ENCODE measurements around the gene DOCK4. TPM values are rescaled to one million over a fixed set of nuclear protein-coding genes. Genes with fewer than 3 reads are reported as not detected.

Gene DOCK4
- total RNA-seq, 1 donor from 2014 or later = 51.2 TPM

DNA sequence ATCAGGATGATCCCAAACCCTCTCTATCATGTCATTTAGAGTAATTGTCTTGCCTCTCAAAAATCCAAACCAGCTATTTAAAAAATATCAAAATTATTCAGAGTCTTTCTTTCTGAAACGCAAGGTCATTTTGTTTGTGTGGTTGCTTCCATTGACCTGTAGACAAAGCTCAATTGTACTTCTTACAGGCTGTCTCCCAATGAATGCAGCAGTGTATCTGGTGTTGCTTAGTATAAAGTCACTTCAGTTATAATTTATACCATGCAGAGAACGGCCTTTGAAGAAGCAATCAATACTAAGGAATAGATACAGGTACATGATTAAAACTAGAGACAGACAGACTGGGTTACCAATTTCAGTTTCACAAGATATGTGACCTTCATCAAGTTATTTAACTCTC is 80.9 kb downstream of the DOCK4 start:
- intact Hi-C loops (cut with DNase I) = no loop called here
- DNase-seq (ENCODE audit: low spot score) = no peak
- no peak for ATAC-seq

DNA sequence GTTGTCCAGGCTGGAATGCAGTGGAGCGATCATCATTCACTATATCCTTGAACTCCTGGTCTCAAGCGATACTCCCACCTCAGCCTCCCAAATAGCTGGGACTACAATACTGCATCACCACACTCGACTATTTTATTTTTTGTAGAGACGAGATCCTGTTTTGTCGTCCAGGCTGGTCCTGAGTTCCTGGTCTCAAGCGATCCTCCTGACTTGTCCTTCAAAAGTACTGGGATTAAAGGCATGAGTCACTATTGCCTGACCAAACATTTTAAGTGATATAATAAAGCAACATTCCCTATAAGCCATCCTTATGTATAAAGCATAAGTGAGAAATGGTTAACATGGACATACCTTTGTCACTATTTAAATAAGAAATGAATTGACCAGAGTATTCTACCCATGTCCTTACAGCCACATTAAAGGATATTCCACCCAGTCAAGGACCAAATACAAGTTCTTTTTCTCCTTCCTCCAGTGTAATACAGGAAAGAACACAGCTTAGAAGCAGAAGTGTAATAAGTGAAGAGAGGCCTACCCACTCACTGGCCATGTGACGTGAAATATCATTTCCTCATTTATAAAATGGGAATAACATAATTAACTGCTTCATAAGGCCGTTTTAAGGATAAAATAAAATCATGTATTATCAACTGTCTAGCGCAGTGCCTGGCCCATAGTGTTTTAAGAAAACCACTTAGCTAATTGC is 82.0 kb downstream of the DOCK4 start:
- DNase-seq (ENCODE audit: low spot score) (no peak), ATAC-seq (peak; percentile 24)
- intact Hi-C loops (cut with DNase I) = no loop called here

DNA sequence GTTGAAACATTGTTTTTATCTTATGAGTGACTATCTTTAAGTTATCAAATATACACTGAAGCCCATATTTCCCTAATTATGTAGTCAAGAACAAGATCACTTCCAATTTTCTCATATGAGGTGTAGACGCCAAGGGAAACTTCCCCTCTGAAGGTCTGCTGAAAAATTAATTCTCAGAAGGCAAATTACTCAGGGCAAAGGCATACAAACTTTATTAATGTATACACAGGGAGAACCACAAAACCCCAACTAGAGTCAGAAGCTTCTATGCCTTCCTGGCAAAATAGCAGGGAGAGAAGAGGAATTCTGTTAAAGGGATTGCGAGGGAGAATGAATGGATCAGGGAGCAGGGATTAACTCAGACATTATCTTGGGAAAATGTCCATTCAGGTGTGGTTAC is 83.4 kb downstream of the DOCK4 start:
- intact Hi-C loops (cut with DNase I) = no loop called here
- no peak for DNase-seq (ENCODE audit: low spot score)
- ATAC-seq = no peak

DNA sequence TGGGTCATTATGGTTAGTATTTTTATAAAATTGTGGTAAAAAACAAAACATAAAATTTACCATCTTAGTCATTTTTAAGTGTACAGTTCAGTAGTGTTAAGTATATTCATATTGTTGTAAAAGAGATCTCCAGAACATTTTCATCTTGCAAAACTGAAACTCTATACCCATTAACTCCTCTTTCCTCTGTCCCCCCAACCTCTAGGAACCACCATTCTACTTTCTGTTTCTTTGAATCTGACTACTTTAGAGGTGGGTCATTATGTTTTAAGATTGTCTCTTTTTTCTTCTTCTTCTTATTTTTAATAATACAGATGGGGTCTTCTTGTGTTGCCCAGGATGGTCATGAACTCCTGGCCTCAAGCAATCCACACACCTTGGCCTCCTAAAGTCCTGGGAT is 84.1 kb downstream of the DOCK4 start:
- DNase-seq (ENCODE audit: low spot score) (no peak), ATAC-seq (no peak)
- intact Hi-C loops (cut with DNase I) = no loop called here

DNA sequence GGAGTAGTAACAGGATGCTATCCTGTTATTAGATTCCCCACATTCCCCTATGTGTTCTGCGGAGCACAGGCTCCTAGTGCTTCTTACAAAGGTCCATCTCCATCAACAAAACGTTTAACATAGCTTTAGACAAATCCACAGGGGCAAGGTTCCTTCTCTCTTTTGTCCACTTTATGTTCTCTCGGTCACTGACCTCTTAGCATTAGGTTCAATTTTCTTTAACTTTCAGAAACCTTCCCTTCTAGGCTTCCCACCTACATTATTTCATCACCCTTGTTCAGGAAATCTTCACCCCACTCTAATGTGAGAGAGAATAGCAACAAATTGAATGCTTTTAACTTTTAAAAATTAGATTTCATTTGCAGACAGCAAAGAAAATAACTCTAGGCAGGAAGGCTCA is 84.9 kb downstream of the DOCK4 start:
- ATAC-seq = no peak
- intact Hi-C loops (cut with DNase I) = no loop called here
- DNase-seq (ENCODE audit: low spot score) = no peak

DNA sequence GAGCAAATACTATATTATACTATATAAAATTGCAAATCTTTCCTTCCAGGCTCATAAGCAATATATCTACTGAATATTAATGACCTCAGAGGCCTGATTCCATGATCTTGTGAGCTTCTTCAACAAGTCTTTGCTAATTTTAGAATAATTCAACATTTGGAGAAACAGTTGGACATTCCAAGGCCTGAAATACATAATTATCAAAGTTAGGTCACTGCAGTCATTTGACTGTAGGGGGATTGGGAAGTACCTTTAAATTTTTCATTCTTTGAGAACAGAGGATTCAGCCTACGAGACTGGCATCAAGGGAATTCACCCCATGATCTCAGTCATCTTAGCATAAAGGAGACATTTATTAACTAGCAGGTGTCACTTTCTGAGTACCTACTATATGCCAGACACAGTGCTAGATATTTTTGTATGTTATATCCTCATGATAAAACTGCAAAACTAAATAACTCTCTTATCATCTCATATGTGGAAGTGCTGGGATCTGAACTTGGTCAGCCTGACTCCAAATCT is 85.4 kb downstream of the DOCK4 start:
- no peak for DNase-seq (ENCODE audit: low spot score)
- ATAC-seq = no peak
- intact Hi-C loops (cut with DNase I) = no loop called here

DNA sequence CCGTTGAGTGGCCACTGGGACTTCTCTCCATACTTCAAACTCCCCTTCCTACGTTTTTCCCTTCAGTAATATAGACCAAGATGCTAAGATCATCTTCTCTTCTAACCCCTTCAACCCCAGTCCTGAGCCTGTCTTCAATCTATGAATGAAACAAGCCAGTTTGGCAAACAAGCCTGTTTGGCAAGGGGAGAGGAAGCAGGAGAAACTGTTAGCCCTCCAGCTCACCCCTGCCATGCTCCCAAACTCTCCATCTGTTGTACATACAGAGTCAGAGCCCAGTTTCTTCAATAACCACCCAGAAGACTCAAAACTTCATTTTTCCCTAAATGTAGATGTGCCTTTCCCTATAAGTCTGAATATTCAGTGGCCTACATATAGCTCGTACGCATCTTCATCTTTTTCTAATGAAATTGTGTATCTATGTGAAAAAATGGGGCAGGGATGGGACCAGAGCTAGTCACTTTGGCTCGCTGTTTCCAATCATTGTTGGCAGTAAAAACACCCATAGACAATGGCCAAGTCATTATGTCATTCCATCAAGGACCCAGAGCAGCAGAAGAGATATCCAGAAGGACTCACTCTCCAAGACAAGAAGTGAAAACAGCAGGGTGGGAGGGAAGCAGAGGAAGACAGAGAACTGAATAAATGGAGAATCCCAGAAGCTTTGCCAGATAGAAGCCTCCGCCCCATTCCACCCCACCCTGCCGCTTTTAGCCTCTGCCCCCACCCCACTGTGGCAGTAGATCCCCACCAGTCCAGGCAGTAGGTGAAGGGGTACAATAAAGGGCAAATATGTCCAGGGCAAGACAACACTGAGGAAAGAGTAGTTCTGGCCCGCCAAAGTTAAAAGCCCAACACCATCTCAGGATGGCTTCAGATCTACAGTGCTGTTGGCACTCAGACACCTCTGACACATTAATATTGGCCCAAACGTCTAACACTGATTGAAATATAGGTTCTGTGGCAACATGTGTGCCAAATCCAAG is 87.3 kb downstream of the DOCK4 start:
- DNase-seq (ENCODE audit: low spot score) (no peak), ATAC-seq (peak; percentile 38)
- intact Hi-C loops (cut with DNase I) = no loop called here

DNA sequence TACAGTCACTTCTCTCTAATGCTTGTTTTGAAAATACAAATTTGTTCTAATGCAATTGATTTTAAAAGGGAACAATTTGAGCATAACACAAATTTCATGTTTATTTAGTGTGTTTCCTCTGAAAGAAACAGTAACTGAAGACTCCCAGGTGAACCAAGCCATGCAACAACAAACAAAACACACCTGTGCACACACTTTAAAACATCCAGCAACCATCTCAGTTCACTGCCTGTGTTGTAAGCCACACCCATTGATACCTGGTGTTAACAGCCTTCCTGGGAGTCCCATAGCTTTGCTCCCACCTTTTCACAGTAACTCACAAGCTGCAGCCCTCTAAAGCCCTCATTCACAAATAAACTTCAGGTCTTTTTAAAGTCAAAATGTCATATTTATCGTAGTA is 89.3 kb downstream of the DOCK4 start:
- intact Hi-C loops (cut with DNase I) = no loop called here
- no peak for ATAC-seq
- DNase-seq (ENCODE audit: low spot score) = no peak

DNA sequence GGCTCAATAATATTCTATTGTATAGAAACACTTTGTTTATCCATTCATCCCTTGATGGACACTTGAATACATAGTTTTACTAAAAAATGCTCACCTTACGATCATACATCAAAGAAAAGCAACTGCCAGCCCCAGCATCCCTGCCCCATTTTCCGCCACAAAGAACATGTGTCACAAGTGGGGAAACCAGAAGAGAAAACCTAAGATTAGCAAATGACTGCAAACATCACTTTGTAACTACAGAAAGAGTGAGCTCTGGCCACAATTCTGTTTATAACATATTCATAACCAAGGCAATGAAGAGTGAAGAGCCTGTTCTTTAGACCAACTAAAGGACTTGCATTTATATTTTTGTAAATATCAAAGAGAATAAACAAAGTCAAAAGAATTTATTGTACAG is 89.8 kb downstream of the DOCK4 start:
- DNase-seq (ENCODE audit: low spot score) (no peak), ATAC-seq (no peak)
- intact Hi-C loops (cut with DNase I) = no loop called here

DNA sequence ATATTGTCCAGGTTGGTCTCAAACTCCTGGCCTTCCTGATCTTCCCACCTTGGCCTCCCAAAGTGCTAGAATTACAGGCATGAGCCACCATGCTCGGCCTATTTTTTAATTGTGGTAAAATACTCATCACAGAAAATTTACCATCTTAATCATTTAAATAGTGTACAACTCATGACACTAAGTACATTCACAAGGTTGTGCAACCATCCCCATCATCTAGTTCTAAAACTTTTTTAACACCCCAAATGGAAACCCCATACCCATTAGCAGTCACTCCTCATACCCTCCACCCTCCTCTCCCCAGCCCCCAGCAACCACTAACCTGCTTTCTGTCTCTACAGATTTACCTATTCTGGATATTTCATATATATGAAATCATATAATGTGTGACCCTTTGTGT is 90.3 kb downstream of the DOCK4 start:
- no peak for ATAC-seq
- intact Hi-C loops (cut with DNase I) = no loop called here

DNA sequence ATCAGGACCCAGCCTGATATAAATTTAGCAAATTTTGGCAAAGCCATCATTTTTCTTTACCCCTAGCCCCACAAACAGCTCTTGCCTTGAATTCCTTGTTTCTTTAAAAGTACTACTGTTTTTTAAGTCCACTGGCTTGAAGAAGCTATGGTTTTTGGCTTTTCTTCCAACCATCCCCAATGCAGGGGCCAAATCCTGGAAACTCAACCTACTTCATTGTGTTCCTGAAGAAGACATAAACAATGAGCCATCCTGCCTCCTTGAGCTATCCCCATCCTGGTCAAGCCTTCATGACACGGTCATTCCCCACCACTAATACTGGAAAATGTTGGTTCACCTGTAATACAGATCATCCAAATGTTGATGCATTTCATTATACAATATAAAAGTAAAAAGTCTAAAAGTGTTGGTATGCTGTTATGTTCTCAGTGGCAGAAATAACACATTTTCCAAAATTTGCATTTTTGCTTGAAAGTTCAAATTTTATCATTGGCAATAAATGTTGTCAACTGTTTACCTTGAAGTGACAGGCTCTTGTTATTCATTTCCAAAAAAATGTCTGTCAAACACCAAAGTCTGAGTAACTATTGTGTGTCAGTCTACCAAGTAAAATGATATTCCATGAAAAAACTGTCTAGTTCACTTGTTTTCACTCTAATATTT is 92.2 kb downstream of the DOCK4 start:
- intact Hi-C loops (cut with DNase I) = no loop called here
- DNase-seq (ENCODE audit: low spot score) (no peak), ATAC-seq (no peak)

More for the DNA sequence above, 90.3 kb downstream of the DOCK4 start:
- DNase-seq (ENCODE audit: low spot score) = no peak

DNA sequence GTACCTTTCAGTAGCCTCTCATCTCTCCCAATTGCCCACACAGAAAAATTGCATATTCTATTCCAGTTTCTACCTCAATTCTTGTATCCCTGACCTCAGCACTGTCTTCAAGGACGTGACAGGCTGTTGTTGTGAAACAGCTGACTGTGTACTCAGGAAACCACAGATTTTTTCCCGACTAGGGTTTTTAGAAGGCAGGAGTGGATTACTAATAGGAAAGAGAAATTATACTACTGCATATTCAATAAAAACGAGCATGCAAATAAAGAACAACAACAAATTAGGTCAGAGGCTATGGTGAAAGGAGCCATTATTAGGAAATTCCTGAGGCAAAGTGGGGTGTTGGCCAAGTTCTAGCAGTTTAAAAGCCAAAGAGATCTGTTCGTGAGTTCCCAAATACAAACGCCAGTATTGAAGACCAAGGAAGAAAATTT is 93.4 kb downstream of the DOCK4 start:
- intact Hi-C loops (cut with DNase I) = no loop called here
- no peak for DNase-seq (ENCODE audit: low spot score)
- peak; percentile 86 for ATAC-seq

DNA sequence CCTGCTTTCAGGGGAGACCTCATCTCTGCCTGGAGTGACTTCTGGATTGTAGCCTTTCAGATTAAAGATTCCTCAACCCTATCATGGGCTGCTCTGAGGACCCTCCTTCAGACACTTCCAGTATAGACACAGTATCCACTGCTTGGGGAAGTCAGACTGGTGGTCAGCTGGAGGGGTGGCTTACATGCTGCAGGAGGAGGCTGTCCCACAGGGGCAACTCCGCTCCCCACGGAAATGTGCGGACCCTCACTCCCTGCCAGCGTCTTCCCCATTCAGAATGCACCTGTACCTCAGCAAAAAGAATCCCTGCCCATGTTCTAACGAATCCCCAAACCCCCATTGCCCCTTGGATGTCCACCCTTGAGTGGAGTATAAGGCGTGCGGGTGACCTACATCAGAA is 95.5 kb downstream of the DOCK4 start:
- intact Hi-C loops (cut with DNase I) = no loop called here
- no peak for ATAC-seq

DNA sequence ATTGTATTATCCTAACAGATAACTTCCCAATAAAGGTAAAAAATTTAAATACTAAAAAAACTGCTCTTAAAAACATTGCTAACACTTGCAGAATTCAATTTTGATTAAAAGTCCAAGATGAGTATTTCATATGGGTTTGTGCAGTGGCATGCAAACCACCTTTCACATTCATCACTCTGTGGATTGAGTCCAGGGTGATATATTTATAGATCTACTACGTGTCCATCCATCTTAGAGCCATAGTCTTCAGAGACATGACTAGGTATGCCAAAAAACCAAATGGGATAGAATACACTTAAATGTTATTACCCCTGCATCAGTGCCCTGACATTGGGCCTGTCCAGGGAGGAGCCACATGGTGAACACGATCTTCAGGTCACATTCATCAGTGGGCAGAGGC is 96.0 kb downstream of the DOCK4 start:
- intact Hi-C loops (cut with DNase I) = no loop called here
- ATAC-seq (no peak), DNase-seq (ENCODE audit: low spot score) (no peak)

More for the DNA sequence above, 95.5 kb downstream of the DOCK4 start:
- no peak for DNase-seq (ENCODE audit: low spot score)

DNA sequence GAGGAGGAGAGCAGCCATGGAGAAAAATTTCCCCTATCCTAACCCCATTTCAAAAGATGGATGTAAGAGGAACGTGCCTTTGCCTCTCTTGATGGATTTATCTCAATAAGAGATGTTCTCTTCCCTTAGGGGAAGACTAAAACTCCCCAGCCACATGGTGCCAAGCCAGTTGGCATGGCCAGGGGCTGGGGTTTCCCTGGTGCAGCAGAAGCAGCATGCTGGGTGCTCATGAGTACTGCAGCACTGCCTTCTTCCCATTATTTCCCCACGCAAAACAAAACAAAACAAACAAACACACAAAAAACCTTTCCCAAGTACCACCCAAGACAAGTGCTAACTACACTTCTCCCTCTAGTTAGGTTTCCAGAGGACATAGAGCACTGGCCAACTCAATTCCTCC is 97.2 kb downstream of the DOCK4 start:
- DNase-seq (ENCODE audit: low spot score) (no peak), ATAC-seq (no peak)
- intact Hi-C loops (cut with DNase I) = no loop called here

DNA sequence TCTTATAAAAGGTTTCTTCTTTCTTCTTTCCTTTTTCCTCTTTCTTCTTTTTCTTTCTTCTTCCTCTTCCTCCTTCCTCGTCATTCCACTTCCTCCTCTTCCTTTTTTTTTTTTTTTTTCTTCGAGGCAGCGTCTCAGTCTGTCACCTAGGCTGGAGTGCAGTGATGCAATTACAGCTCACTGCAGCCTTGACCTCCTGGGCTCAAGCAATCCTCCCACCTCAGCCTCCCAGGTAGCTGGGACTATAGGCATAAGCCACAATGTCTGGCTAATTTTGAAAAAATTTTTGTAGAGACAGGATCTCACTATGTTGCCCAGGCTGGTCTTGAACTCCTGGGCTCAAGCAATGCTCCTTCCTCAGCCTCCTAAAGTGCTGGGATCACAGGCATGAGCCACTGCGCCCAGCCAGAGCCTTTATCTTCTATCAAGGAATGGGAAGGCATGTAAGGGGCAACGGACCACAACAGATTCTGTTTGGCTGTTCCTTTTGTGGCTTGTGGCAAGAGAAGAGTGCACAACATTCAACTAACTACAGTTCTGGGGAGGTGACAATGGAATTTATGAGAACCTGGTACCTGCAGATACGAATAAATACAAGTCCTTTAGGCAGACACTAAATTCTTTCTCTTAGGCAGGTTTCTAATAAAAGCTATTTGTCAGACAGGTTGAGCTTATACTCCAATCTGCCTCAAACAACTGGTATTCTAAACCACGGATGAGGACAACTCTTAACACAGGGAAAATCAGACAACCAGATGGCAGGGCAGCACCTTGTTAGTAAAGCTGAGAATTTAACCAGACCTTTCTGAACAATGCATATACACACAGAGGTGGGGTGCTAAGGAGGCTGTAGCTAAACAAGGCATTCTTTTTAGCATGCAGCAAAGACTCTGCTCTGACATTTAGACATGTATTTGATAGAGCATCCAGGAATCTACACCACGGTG is 100.3 kb downstream of the DOCK4 start:
- intact Hi-C loops (cut with DNase I) = no loop called here
- ATAC-seq = no peak

DNA sequence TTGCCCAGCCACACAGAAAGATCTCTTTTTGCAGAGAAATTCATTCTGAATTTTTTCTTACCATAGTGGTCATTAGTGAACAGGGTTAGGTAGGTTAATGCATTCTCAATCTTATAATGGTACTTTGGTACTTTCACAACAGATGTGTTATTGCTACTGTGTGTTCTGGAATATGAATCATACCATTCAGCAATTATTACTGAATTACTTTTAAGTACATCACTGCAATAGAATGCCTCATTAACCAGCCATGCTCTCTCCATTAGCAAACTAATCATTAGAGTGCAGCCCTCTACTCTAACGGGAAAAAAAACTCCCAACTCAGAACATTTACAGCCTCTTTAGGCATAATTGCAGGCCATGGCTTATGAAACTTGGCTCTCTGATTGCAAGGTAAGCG is 102.1 kb downstream of the DOCK4 start:
- intact Hi-C loops (cut with DNase I) = no loop called here
- DNase-seq (ENCODE audit: low spot score) (no peak), ATAC-seq (no peak)

More for the DNA sequence above, 100.3 kb downstream of the DOCK4 start:
- DNase-seq (ENCODE audit: low spot score) = no peak

DNA sequence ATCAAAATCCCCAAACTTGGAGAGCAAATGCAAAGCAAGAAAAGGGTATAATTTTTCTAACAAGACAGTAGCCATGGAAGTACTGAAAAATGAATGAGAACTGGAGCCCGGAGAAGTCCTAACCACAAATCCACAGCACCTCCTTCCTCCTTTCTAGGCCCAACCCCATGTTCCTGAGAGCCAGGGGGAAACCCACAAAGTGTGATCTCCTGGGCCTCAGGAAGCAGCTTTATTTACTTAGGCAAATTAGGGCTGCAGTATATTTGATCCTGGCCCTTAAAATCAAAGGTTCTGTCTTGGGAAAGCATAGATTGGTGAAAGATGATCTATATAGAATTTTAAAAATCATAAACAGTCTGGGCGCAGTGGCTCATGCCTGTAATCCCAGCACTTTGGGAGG is 103.0 kb downstream of the DOCK4 start:
- intact Hi-C loops (cut with DNase I) = no loop called here
- no peak for DNase-seq (ENCODE audit: low spot score)
- no peak for ATAC-seq

Measured in sciatic nerve (tissue), 2 donors.